Type B pancreatic cell (in vitro differentiated cells): ENCODE data around the gene MDFIC. TPM values are rescaled to one million over a fixed set of nuclear protein-coding genes. Genes with fewer than 3 reads are reported as not detected.

Experiments
- DNase-seq: peaks from one replicate; pipeline ENCODE4 v3.0.0; 2021; ENCODE audit warnings: mixed read lengths; ENCODE audit not compliant: unreplicated experiment; ENCODE audit errors: extremely low spot score
- H3K27ac Mint-ChIP-seq: 2 replicates; pipeline ENCODE4 v1.8.0; 2021; ENCODE audit warnings: mild to moderate bottlenecking, mixed read lengths
- H3K27me3 Mint-ChIP-seq: 2 replicates; pipeline ENCODE4 v1.8.0; 2021; ENCODE audit warnings: mixed read lengths
- H3K36me3 Mint-ChIP-seq: 2 replicates; pipeline ENCODE4 v1.8.0; 2021; ENCODE audit warnings: mixed read lengths
- H3K4me1 Mint-ChIP-seq: one replicate; pipeline ENCODE4 v1.8.0; 2021; ENCODE audit warnings: mixed read lengths; ENCODE audit not compliant: unreplicated experiment
- H3K4me3 Mint-ChIP-seq: 2 replicates; pipeline ENCODE4 v1.8.0; 2021; ENCODE audit warnings: mild to moderate bottlenecking, mixed read lengths
- H3K9me3 Mint-ChIP-seq: 2 replicates; pipeline ENCODE4 v1.8.0; 2021; ENCODE audit warnings: mixed read lengths
- total RNA-seq: library from RNA; stranded (reverse); gene quantifications from 2 replicates; pipeline ENCODE4 v1.2.1, GENCODE V29; 2021; ENCODE audit warnings: low replicate concordance
- TF ChIP-seq, protein P1 (sequence below): fragments of 200-600 bp; sonication (generic); conservative IDR thresholded peaks from 2 replicates; pipeline ENCODE4 v1.5.0; 2021; ENCODE audit warnings: antibody characterized with exemption, mild to moderate bottlenecking

The MDFIC gene
- total RNA-seq, 1 donor from 2014 or later = 20.2 TPM

DNA sequence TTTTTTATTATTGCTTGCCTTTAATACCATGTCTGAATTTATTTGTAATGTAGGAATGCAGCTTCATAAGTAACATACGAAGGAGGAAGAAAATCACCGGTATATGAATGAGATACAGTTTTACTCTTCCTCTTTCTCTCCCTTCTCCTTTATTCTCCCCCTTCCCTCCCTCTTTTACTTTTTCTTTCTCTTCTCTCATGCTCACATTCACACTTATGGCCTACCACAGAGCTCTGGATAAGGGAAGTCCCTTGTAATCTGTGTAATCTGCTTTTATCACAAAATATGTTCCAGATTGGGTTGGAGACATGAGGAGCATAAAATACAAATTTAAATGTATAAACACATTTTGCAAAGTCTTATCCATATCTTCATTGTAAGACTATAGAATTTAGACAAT, 59.4 kb downstream of the MDFIC start:
- TF ChIP-seq, protein P1, sequence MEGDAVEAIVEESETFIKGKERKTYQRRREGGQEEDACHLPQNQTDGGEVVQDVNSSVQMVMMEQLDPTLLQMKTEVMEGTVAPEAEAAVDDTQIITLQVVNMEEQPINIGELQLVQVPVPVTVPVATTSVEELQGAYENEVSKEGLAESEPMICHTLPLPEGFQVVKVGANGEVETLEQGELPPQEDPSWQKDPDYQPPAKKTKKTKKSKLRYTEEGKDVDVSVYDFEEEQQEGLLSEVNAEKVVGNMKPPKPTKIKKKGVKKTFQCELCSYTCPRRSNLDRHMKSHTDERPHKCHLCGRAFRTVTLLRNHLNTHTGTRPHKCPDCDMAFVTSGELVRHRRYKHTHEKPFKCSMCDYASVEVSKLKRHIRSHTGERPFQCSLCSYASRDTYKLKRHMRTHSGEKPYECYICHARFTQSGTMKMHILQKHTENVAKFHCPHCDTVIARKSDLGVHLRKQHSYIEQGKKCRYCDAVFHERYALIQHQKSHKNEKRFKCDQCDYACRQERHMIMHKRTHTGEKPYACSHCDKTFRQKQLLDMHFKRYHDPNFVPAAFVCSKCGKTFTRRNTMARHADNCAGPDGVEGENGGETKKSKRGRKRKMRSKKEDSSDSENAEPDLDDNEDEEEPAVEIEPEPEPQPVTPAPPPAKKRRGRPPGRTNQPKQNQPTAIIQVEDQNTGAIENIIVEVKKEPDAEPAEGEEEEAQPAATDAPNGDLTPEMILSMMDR = no peak
- peaks cover 22% of the 10 kb centered on the region for H3K36me3 Mint-ChIP-seq
- no peaks in the 10 kb centered on the region for H3K4me1 Mint-ChIP-seq
- H3K4me3 Mint-ChIP-seq = no peak overlapping the region
- no peak overlapping the region for H3K27ac Mint-ChIP-seq
- DNase-seq = no peak
- no peaks in the 10 kb centered on the region for H3K27me3 Mint-ChIP-seq
- H3K9me3 Mint-ChIP-seq = no peaks in the 10 kb centered on the region

GRCh38 chr7:114985116-114985715, 63.3 kb downstream of the MDFIC start:
- no peaks in the 10 kb centered on the region for H3K4me1 Mint-ChIP-seq
- TF ChIP-seq, protein P1 = no peak
- H3K27me3 Mint-ChIP-seq = no peaks in the 10 kb centered on the region
- no peak for DNase-seq
- H3K36me3 Mint-ChIP-seq = peaks cover 23% of the 10 kb centered on the region
- H3K27ac Mint-ChIP-seq = no peak overlapping the region
- H3K4me3 Mint-ChIP-seq = no peak overlapping the region
- no peaks in the 10 kb centered on the region for H3K9me3 Mint-ChIP-seq

- Mint-ChIP-seq H3K9me3 (no peaks in the 10 kb centered on the region), H3K4me1 (no peaks in the 10 kb centered on the region), H3K4me3 (no peak overlapping the region), H3K27ac (no peak overlapping the region), H3K36me3 (peaks cover 17% of the 10 kb centered on the region), H3K27me3 (no peaks in the 10 kb centered on the region)
- TF ChIP-seq, protein P1 = no peak
- no peak for DNase-seq
These were observed 64.6 kb downstream of the MDFIC start for GRCh38 chr7:114986190-114987180.

DNA sequence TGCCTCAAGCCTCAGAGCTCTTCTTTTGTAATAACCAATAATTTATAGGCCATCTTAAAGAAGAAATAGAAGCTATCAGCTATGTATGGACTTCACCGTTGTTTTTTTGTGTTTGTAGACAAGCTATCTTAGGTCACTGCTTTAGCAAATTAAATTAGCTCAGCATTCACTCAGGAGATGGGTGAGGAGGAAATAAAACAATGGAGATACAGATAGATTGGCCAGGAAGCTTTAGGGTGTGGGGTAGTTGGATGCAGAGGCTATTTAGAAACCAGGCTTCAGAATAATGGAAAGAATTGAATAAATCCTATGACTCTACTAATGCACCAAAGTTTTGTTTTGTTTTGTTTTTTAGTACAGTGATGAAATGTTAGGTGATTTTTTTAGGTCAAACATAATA, 66.1 kb downstream of the MDFIC start:
- Mint-ChIP-seq H3K4me1 (no peaks in the 10 kb centered on the region), H3K9me3 (no peaks in the 10 kb centered on the region), H3K4me3 (no peak overlapping the region), H3K36me3 (peaks cover 10% of the 10 kb centered on the region), H3K27me3 (no peaks in the 10 kb centered on the region), H3K27ac (no peak overlapping the region)
- DNase-seq = no peak
- TF ChIP-seq, protein P1 = no peak

- Mint-ChIP-seq H3K27me3 (no peaks in the 10 kb centered on the region), H3K36me3 (peaks cover 14% of the 10 kb centered on the region), H3K4me3 (no peak overlapping the region), H3K4me1 (no peaks in the 10 kb centered on the region), H3K9me3 (no peaks in the 10 kb centered on the region), H3K27ac (no peak overlapping the region)
- TF ChIP-seq, protein P1 = no peak
- DNase-seq = no peak
These were observed 67.0 kb downstream of the MDFIC start for GRCh38 chr7:114988755-114989375.
